HG02973 (cell line): Measurements from ENCODE around the gene ZMYND8.
"Not testable (repeated sequence)": the region's sequence is repeated elsewhere in the genome, so short reads cannot be mapped to it uniquely, and the experiment has no call there.

Source experiments
- ATAC-seq: cut with Tn5 transposase; IDR thresholded peaks from one replicate; pipeline ENCODE4 v1.9.1; 2021; ENCODE audit warnings: moderate library complexity; ENCODE audit not compliant: unreplicated experiment

Gene ZMYND8

GRCh38 chr20:47314647-47315338 lies 41.7 kb downstream of the ZMYND8 start:
- no peak for ATAC-seq

DNA sequence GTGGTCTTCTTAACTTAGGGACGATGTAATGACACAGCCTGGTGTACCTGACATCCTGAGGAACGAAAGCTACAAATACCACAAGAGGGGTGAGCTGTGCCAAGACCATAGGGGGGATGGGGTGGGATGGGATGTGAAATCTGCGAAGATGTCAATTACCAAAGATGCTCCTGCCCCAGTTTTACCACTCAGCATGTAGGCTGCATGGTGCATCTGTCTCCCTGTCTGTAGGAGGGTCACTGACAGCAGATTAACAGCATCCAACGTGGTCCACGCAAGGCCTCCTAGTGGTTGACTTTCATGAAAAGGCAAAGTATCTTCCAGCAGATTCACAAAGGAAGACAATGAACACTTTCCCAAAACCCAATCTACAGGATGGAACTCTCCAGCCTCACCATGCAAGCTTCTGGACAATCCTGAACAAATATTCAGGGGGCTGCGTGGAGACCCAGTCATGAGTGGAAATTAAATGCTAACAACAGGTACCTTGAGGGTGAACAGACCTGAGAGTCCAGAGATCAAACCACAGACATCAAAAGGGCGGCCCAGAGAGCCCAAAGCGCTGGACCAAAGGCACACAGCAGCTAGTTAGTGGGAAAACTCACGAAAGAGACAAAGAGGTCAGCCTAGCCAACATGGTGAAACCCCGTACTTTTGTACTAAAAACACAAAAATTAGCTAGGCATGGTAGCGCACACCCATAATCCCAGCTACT lies 44.4 kb downstream of the ZMYND8 start:
- no peak for ATAC-seq

DNA sequence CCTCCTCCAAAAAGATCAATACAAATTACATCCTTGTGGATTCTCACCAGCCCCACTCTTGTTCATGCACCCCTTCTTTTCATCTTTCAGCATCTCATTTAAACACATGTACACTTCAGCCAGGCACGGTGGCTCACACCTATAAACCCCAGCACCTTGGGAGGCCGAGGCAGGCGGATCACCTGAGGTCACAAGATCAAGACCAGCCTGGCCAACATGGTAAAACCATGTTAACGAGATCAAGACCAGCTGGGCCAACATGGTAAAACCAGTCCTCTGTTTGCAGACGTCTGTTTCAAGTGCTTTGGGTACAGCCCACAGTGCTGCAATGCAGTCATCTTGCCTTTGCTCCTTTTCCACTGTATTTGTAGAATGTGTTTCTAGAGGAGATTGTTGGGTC lies 45.3 kb downstream of the ZMYND8 start:
- ATAC-seq: no peak

GRCh38 chr20:47310729-47311128 lies 45.8 kb downstream of the ZMYND8 start:
- ATAC-seq: no peak

DNA sequence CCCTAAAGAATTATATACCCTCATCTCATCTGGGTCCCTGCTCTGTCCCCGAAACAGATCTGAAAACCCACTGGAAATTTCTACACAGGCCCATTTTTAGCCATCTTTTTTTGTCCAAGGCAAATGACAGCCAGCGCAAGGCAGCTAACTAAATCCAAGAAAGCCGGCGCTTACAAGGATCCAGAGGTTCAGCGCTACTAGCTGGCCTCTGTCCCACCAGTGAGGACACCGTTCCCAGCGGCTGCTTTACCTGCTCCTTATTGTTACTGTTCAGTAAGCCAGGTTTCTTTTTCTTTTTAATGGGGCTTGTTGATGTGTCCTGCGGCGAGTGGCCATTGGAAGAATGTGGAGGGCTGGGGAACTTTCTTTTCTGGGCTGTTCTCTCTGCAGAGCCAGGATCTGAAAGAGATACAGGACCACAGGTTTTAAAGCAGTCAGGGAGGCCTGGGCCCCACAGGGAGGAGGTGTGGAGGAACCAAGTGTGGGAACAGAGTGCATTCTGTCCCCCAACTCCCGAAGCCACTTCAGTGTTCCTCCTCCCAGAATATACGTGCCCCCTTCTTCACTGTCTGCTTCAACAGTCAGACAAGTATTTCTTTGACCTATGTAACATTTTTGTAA lies 46.6 kb downstream of the ZMYND8 start:
- ATAC-seq: no peak

DNA sequence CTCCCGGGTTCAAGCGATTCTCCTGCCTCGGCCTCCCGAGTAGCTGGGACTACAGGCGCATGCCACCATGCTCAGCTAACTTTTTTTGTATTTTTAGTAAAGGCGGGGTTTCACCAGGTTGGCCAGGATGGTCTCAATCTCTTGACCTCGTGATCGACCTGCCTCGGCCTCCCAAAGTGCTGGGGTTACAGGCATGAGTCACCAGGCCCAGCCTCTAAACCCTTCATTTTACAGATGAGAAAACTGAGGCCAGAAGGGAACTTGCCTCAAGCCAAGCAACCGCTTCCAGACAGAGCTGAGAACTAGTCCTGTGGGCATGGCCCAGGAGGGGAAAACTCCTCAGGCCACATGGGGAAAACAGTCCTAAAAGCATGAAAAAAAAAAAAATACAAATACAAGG lies 47.1 kb downstream of the ZMYND8 start:
- no peak for ATAC-seq

- ATAC-seq: not testable (repeated sequence)
Observed at GRCh38 chr20:47307569-47307968, 48.9 kb downstream of the ZMYND8 start.

DNA sequence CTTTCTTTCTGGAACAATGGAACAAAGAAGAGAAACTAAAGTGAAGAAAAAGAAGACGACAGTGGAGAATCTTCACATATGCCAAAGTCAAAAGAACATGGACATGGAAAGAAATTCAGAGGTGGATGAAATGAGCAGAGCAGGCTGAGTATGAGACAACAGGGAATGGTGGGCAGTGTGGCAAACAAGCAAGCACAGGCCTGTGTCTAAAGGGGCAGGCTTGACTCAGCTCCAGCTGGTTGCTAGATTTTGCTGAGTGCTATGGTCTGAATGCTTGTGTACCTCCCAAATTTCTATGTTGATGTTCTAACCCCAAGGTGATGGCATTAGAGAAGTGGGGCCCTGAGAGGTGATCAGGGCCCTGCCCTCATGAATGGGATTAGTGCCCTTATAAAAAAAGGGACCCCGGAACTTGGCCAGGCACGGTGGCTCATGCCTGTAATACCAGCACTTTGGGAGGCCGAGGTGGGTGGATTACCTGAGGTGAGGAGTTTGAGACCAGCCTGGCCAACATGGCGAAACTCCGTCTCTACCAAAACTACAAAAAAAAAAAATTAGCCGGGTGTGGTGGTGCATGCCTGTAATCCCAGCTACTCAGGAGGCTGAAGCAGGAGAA lies 49.6 kb downstream of the ZMYND8 start:
- no peak for ATAC-seq

- no peak for ATAC-seq
Observed at GRCh38 chr20:47306095-47306494, 50.4 kb downstream of the ZMYND8 start.

DNA sequence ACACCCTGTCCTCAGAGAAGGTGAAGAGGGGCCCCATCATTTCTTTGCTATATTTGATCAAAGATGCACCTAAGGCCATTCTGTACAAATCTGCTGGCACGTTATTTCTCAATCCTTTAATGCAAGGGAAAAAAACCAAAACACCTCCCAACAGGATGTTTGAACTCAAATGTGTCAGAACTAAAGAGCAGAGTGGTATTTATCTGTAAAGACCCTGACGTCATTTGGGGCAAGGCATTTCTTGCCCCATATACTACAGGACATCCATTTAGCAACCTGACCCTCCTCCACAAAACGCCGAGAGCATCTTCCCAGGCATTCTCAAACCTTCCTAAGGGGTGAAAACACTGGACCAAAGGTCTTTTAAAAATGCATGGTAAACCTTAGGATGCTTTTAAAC lies 50.8 kb downstream of the ZMYND8 start:
- no peak for ATAC-seq

GRCh38 chr20:47304287-47304686 lies 52.2 kb downstream of the ZMYND8 start:
- no peak for ATAC-seq

- ATAC-seq: no peak
Observed at GRCh38 chr20:47303736-47304135, 52.8 kb downstream of the ZMYND8 start.

DNA sequence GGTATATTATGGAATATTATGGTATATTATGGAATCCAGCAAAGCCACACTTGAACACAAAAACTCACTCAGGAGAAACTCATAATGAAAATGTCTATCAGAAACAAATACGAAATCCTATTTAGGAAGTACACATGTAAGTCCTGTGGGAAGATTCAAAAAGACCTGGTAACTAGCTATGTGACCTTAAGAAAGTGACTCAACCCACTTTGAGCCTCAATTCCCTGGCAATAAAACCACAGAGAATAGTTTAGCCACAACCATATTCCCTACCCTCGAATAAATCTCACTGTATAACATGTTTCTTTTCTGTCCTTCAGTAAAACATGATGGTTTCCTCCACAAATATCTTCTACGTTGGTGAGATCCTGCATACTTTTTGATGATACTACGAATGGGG lies 56.4 kb downstream of the ZMYND8 start:
- no peak for ATAC-seq

GRCh38 chr20:47298624-47299023 lies 57.9 kb downstream of the ZMYND8 start:
- ATAC-seq: no peak

- no peak for ATAC-seq
Observed at GRCh38 chr20:47297746-47298145, 58.8 kb downstream of the ZMYND8 start.

- no peak for ATAC-seq
Observed at GRCh38 chr20:47296950-47297349, 59.5 kb downstream of the ZMYND8 start.

GRCh38 chr20:47295921-47296426 lies 60.5 kb downstream of the ZMYND8 start:
- no peak for ATAC-seq

DNA sequence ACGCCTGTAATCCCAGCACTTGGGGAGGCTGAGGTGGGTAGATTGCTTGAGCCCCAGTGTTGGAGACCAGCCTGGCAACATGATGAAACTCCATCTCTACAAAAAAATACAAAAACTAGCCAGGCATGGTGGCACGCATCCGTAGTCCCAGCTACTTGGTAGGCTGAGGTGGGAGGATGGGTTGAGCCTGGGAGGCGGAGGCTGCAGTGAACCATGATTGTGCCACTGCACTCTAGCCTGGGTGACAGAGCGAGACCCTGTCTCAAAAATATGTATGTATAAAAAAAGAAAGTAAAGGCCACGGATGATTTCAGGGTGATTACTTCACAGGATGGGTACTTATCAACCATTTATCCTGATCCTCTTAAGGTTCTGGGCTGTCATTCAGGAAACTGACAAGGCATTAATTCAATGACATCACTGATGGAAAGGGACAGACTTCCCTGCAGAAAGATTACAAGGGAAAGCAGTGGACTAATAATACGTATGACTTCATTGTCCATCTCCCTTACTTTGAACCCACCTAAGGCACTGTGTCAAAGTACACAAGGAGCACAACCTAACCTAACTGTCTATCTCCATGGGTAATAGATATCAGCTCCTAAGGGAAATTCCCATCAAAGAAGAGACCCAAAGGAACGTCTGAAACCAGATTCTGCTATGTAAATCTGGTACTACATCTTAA lies 61.2 kb downstream of the ZMYND8 start:
- no peak for ATAC-seq

- no peak for ATAC-seq
Observed at GRCh38 chr20:47293631-47294030, 62.9 kb downstream of the ZMYND8 start.

DNA sequence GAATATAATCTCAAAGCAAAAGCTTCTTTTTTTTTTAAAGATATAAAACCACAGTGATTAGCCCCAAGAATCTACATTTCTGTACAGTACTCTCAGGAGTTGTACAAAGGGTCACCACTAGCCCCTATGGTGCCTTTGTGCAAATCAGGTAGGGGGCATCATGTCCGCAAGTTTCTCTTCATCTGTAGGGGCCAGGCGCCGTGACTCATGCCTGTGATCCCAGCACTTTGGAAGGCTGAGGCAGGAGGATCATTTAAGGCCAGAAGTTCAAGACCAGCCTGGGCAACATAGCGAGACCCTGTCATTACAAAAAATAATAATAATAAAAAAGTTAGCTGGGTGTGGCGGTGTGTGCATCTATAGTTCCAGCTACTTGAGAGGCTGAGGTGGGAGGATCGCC lies 63.9 kb downstream of the ZMYND8 start:
- no peak for ATAC-seq
